HPDE6-E6E7 (cell line): ENCODE results near the gene CNPPD1.

Experiments
- DNase-seq: peaks from one replicate; pipeline ENCODE4 v3.0.0; 2011; ENCODE audit warnings: missing footprints; ENCODE audit errors: extremely low spot score

Gene CNPPD1

GRCh38 chr2:219122202-219122980 lies 54.3 kb downstream of the CNPPD1 start:
- no peak for DNase-seq
